Suprapubic skin (tissue), 4 donors: ENCODE data around the gene SEMA5B. TPM values are rescaled to one million over a fixed set of nuclear protein-coding genes. Genes with fewer than 3 reads are reported as not detected.

Source experiments
- DNase-seq, 2 donors: peaks; one replicate each; pipeline ENCODE4 v3.0.0-alpha.2; 2019; ENCODE audit warnings: low spot score in 2 of 2
- H3K27ac ChIP-seq: fragments of 200-600 bp; sonication (generic); one replicate; pipeline ENCODE4 v1.5.1; 2019
- H3K27me3 ChIP-seq: fragments of 200-600 bp; sonication (generic); one replicate; pipeline ENCODE4 v1.5.1; 2019
- H3K36me3 ChIP-seq: fragments of 200-600 bp; sonication (generic); one replicate; pipeline ENCODE4 v1.5.1; 2019
- H3K4me1 ChIP-seq: fragments of 200-600 bp; sonication (generic); one replicate; pipeline ENCODE4 v1.5.1; 2019
- H3K4me3 ChIP-seq: fragments of 200-600 bp; sonication (generic); one replicate; pipeline ENCODE4 v1.5.1; 2019; ENCODE audit warnings: mild to moderate bottlenecking
- H3K9me3 ChIP-seq: fragments of 200-600 bp; sonication (generic); one replicate; pipeline ENCODE4 v1.5.1; 2019
- CTCF ChIP-seq, 2 donors: fragments of 200-600 bp in 1 of 2; fragments of 450-650 bp in 1 of 2; sonication (generic) in 1 of 2; IDR thresholded peaks; one replicate each; pipeline ENCODE4 v1.5.1; 2016 to 2019; ENCODE audit warnings: antibody characterized with exemption in 2 of 2, mild to moderate bottlenecking in 1 of 2, moderate library complexity in 1 of 2
- EP300 ChIP-seq: sonication (generic); formaldehyde crosslinking; IDR thresholded peaks from one replicate; pipeline ENCODE4 v1.6.1; 2017; ENCODE audit warnings: antibody characterized with exemption
- POLR2A ChIP-seq, 2 donors: fragments of 450-650 bp; IDR thresholded peaks; one replicate each; pipeline ENCODE4 v1.6.1; 2017; ENCODE audit warnings: antibody characterized with exemption in 2 of 2, mild to moderate bottlenecking in 2 of 2, moderate library complexity in 2 of 2
- POLR2AphosphoS5 ChIP-seq, 3 donors: sonication (generic); formaldehyde crosslinking; IDR thresholded peaks; one replicate each; pipeline ENCODE4 v1.6.1; 2017; ENCODE audit warnings: antibody characterized with exemption in 3 of 3
- WGBS: methylation state at CpG from one replicate; pipeline ENCODE4 v1.1.5; 2018; 5-methylcytosine and 5-hydroxymethylcytosine counted together
- total RNA-seq, 4 donors: library from RNA; depleted of rRNA; stranded (reverse); fragments of >200 nt; gene quantifications; one replicate each; pipeline ENCODE4 v1.1.0, GENCODE V29; 2016

The SEMA5B gene
- total RNA-seq, 4 donors from 2014 or later = 1.4 to 2.0 (median 1.8) TPM; not detected in 1

GRCh38 chr3:123004201-123004918 is 23.2 kb downstream of the SEMA5B start:
- no peak for DNase-seq
- Histone ChIP-seq H3K4me3 (no peak overlapping the region), H3K27ac (no peak overlapping the region), H3K27me3 (peaks cover 16% of the 10 kb centered on the region), H3K9me3 (no peaks in the 10 kb centered on the region), H3K36me3 (no peaks in the 10 kb centered on the region), H3K4me1 (no peaks in the 10 kb centered on the region)
- no peak for TF ChIP-seq EP300
- TF ChIP-seq POLR2A (IDR thresholded peaks at IDR 0.05) = no peak
- no peak for TF ChIP-seq POLR2AphosphoS5 (IDR thresholded peaks at IDR 0.05)
- TF ChIP-seq CTCF (IDR thresholded peaks at IDR 0.05) = no peak
- WGBS = 73% methylated on average over 5 of the region's 5 CpGs

- no peak for DNase-seq
- Histone ChIP-seq H3K4me1 (no peaks in the 10 kb centered on the region), H3K27ac (no peak overlapping the region), H3K4me3 (no peak overlapping the region), H3K36me3 (no peaks in the 10 kb centered on the region), H3K9me3 (no peaks in the 10 kb centered on the region), H3K27me3 (peaks cover 13% of the 10 kb centered on the region)
- 83% methylated on average over 7 of the region's 7 CpGs for WGBS
- no peak for TF ChIP-seq POLR2AphosphoS5 (IDR thresholded peaks at IDR 0.05)
- no peak for TF ChIP-seq POLR2A (IDR thresholded peaks at IDR 0.05)
- no peak for TF ChIP-seq CTCF (IDR thresholded peaks at IDR 0.05)
- TF ChIP-seq EP300 = no peak
These were observed 24.6 kb downstream of the SEMA5B start for GRCh38 chr3:123002749-123003497.

DNA sequence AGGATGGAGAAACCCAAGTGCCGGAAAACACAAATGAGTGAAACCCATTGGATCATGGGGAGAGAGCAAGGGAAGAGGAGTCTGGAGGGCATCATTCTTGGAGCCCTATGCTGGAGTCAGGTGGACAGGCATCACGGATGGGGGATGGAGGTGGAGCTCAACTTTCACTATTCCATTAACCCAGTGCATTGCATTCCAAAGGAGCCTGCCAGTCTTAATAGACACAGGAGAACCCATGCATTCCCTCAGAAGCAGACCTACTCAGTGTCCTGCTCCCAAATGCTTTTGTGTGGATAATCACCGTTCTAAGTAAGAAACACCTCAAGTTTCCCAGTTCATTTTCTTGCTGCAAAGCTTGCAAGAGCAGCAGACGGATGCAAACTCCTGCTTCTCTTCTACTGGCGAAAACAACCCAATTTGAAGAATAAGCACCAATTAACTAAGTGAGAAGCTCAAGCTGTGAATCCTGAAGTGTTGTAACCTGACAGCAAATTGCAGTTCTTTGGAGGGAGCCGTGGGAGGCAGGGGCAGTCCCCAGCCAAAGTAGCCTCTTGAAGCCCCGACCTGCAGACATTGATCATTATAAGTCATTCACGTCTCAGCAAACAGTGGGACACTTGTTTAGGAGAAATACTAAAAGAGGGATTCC is 25.3 kb downstream of the SEMA5B start:
- no peaks in the 10 kb centered on the region for H3K4me1 ChIP-seq
- 77% methylated on average over 8 of the region's 8 CpGs for WGBS
- no peak for DNase-seq
- H3K27ac ChIP-seq = no peak overlapping the region
- H3K27me3 ChIP-seq = peaks cover 13% of the 10 kb centered on the region
- no peak for TF ChIP-seq EP300
- no peak for TF ChIP-seq POLR2A (IDR thresholded peaks at IDR 0.05)
- TF ChIP-seq CTCF (IDR thresholded peaks at IDR 0.05) = no peak
- no peak for TF ChIP-seq POLR2AphosphoS5 (IDR thresholded peaks at IDR 0.05)
- no peak overlapping the region for H3K4me3 ChIP-seq
- H3K9me3 ChIP-seq = no peaks in the 10 kb centered on the region
- no peaks in the 10 kb centered on the region for H3K36me3 ChIP-seq

GRCh38 chr3:122998856-122999255 is 28.7 kb downstream of the SEMA5B start:
- H3K27ac ChIP-seq = no peak overlapping the region
- DNase-seq = no peak
- peaks cover 14% of the 10 kb centered on the region for H3K27me3 ChIP-seq
- no peak overlapping the region for H3K4me3 ChIP-seq
- WGBS = 97% methylated on average over 4 of the region's 4 CpGs
- H3K36me3 ChIP-seq = no peaks in the 10 kb centered on the region
- TF ChIP-seq EP300 (no peak), POLR2A (IDR thresholded peaks at IDR 0.05) (no peak), POLR2AphosphoS5 (IDR thresholded peaks at IDR 0.05) (no peak), CTCF (IDR thresholded peaks at IDR 0.05) (no peak)
- peaks cover 9% of the 10 kb centered on the region for H3K4me1 ChIP-seq
- no peaks in the 10 kb centered on the region for H3K9me3 ChIP-seq

DNA sequence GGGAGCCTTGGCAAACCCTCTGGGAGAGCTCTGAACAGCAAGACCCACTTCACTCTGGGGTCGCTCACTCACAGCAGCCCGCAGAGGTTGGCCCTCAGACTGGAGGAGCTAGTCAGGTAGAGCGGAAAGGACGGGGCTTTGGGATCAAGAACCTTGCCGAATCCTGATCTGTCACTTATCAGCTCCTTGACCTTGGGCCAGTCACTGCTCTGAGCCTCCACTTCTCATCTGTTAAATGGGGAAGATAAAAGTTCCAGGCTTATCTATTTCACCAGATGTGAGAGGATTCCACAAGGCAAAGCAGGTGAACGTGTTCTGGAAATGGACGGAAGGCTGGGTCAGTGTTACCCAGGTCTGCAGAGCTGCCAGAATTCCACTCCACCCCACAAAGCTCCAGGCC is 29.4 kb downstream of the SEMA5B start:
- DNase-seq = no peak
- Histone ChIP-seq H3K4me1 (peaks cover 9% of the 10 kb centered on the region), H3K27ac (no peak overlapping the region), H3K4me3 (no peak overlapping the region), H3K36me3 (no peaks in the 10 kb centered on the region), H3K9me3 (no peaks in the 10 kb centered on the region), H3K27me3 (peaks cover 18% of the 10 kb centered on the region)
- TF ChIP-seq CTCF (IDR thresholded peaks at IDR 0.05) (no peak), EP300 (no peak), POLR2AphosphoS5 (IDR thresholded peaks at IDR 0.05) (no peak), POLR2A (IDR thresholded peaks at IDR 0.05) (no peak)
- 96% methylated on average over 7 of the region's 7 CpGs for WGBS
